Esophagus squamous epithelium (tissue), 4 donors: ENCODE data around the gene TBX3.

Experiments used
- POLR2A ChIP-seq, 4 donors: fragments of 450-650 bp; IDR thresholded peaks; one replicate each; pipeline ENCODE4 v1.6.1; 2017; ENCODE audit warnings: antibody characterized with exemption in 4 of 4, mild to moderate bottlenecking in 4 of 4, moderate library complexity in 3 of 4
- TF ChIP-seq, protein P1 (sequence below), 6 experiments: fragments of 450-650 bp in 4 of 6; fragments of 200-600 bp in 2 of 6; sonication (generic) in 2 of 6; IDR thresholded peaks; one replicate each; pipeline ENCODE4 v1.5.1; 2016 to 2019; ENCODE audit warnings: antibody characterized with exemption in 6 of 6, mild to moderate bottlenecking in 4 of 6, moderate library complexity in 4 of 6

DNA sequence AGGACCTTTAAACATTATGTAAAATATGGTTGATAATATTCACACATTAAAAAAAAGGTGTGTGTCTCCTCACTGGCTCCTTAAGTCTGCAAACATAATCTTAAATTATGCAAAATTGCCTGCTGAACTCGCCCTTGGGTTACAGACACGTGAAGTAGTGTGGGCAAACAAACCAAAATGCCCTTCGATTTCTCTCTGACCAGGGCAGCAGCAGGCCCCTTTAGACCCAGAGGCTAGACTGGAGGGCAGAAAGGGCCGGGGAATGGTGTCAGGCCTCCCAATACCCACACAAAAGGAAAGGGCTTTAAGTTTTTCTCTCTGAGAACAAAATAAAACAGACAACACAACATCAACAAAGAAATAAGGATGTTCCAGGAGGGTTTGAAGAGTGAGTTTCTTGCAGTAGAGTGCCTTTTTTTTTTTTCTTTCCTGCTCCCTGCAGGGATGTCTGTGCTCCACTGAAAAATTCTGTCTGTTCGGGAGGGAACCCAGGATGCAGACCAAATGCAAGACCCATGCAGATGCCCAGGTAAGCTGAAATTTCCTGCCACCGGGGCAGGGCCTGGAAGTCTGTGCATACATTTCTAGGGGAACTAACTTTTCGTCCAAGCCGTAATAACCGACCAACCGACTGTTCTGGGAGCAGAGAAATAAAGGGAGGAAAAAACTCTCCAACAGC, 1.7 kb downstream of the TBX3 start:
- TF ChIP-seq, protein P1, sequence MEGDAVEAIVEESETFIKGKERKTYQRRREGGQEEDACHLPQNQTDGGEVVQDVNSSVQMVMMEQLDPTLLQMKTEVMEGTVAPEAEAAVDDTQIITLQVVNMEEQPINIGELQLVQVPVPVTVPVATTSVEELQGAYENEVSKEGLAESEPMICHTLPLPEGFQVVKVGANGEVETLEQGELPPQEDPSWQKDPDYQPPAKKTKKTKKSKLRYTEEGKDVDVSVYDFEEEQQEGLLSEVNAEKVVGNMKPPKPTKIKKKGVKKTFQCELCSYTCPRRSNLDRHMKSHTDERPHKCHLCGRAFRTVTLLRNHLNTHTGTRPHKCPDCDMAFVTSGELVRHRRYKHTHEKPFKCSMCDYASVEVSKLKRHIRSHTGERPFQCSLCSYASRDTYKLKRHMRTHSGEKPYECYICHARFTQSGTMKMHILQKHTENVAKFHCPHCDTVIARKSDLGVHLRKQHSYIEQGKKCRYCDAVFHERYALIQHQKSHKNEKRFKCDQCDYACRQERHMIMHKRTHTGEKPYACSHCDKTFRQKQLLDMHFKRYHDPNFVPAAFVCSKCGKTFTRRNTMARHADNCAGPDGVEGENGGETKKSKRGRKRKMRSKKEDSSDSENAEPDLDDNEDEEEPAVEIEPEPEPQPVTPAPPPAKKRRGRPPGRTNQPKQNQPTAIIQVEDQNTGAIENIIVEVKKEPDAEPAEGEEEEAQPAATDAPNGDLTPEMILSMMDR (IDR thresholded peaks at IDR 0.05) = no peak
- no peak for TF ChIP-seq POLR2A (IDR thresholded peaks at IDR 0.05)
